Activated CD8-positive, alpha-beta memory T cell treated with anti-CD3 and anti-CD28 coated beads, Interleukin-2, amount 50 U/mL, for 48 hours (primary cell): ENCODE results near the gene RAD51B.

Experiments
- DNase-seq: peaks from one replicate; pipeline ENCODE4 v3.0.0-alpha.2; 2020

RAD51B gene

GRCh38 chr14:67908052-67908754 is 88.6 kb downstream of the RAD51B start:
- no peak for DNase-seq

GRCh38 chr14:67911562-67911961 is 92.0 kb downstream of the RAD51B start:
- DNase-seq, result no peak

GRCh38 chr14:67916430-67916829 is 96.9 kb downstream of the RAD51B start:
- DNase-seq, result no peak

DNA sequence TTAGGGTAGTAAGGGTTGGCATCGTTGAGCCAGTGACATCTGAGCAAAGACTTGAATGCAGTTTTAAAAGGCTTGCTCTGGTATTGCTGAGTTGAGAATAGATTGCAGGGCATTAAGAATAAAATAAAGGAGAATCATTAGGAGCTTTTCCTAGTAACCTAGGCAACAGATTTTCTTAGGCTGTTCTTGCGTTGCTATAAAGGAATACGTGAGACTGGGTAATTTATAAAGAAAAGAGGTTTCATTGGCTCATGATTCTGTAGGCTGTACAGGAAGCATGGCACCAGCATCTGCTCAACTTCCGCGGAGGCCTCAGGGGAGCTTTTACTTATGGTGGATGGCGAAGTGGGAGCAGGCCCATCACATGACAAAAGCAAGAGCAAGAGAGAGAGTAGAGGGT is 97.4 kb downstream of the RAD51B start:
- DNase-seq, result no peak

GRCh38 chr14:67918838-67919237 is 99.3 kb downstream of the RAD51B start:
- DNase-seq, result no peak

DNA sequence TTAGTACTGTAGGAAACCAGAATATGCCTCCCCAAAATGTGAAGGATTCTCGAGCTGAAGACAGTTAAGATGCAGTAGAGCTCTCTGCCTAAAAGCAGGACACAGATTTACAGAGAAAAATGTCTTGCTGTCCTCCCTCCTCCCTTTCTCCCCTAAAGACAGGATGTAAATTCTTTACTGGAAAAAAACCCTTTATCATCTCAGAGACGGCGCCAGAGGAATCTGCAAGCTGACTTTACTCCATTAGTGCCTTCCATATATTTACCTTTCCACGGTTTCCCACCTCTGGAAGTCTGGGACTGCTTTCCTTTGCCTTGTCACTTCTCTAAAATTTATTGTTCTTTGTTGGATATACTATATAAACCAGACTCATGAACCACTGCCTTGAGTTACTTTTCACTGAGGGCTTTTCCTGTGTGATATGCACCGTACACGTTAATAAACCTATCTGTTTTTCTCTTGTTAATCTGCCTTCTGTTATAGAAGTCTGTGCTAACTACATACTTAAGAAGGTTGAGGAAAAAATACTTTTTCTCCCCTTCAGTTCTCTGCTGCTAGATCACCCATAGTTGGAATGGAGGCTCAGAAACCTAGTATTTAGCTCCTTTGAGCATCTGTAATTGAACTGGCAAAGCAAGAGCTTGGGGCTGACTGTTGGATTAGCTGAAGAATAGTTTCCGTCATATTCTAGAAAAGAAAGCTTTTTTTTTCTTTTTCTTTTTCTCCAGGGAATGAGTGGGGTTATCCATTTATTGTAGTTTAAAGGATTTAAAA is 99.9 kb downstream of the RAD51B start:
- no peak for DNase-seq

- DNase-seq, result no peak
Observed at GRCh38 chr14:67926821-67927220, 107.2 kb downstream of the RAD51B start.

DNA sequence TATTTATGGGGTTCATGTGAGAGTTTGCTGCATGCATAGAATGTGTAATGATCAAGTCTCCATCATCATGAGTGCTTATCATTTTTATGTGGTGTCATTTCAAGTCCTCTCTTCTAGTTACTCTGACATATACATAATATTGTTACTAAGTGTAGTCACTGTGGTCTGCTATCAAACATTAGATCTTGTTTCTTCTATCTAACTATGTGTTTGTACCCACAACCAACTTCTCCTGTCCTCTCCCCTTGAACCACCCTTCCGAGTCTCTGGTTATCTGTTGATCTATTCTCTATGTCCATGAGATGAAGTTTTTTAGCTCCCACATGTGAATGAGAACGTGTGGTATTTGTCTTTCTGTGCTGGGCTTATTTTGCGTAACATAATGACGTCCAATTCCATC is 107.7 kb downstream of the RAD51B start:
- DNase-seq, result no peak

DNA sequence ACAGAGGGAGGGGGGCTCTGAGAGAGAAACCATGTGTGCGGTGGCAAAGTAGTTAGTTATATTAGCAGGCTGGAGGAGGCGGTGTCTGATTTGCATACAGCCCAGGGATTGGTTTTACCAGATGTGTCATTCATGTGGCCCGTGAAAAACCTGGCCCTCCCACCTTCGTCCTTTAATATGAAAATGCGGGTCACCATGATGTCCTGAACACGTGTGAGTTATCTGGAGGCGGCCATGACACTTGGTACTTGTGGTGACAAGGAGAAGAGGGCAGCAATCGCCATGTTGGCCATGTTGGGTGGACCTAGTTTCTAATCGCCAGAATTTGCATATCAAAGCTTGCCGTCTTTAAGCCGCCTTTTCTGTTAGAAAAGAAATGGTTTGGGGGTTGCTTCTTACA is 108.8 kb downstream of the RAD51B start:
- DNase-seq, result no peak

DNA sequence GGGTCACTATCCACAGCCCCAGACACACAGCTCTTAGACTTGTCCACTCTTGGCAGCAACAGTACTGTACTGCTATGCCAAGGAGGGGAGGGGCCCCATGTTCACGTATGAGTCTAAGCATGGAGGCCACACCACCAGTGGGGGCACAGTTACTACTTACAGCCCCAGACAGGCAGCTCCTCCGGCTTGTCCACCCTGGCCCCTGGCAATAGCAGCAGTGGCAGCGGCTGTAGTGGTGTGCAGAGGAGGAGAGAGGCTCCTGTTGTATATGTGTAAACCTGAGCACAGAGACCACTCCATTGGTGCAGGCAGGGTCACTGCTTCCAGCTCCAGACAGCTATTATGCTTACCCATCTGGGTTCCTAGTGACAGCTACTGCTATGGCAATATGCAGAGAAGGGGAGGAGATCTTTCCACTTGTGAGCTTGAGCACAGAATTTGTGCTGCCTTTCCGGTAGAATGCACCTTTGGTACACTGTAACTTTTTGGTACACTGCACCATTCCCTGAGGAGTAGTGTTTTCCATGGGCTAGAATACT is 113.2 kb downstream of the RAD51B start:
- no peak for DNase-seq

- DNase-seq, result no peak
Observed at GRCh38 chr14:67933266-67933665, 113.7 kb downstream of the RAD51B start.

DNA sequence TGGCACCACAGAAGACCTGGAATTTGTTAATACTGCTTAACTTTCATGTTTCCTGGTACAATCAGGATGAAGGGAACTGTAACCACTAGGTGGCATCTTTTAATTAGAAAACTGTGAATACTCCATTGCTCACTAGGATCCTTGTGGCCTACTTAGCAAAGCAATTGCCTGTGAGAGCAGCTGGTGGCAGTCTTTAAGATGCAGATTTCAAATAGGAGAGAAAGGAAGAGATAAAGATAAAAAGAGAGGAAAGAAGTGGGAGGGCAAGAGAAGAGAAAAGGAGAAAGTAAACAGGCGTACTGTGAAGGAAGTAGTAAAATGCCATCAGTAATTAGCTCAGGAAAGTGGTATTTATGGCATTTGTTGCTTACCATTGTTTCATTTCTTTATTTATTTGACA is 114.5 kb downstream of the RAD51B start:
- DNase-seq, result no peak

DNA sequence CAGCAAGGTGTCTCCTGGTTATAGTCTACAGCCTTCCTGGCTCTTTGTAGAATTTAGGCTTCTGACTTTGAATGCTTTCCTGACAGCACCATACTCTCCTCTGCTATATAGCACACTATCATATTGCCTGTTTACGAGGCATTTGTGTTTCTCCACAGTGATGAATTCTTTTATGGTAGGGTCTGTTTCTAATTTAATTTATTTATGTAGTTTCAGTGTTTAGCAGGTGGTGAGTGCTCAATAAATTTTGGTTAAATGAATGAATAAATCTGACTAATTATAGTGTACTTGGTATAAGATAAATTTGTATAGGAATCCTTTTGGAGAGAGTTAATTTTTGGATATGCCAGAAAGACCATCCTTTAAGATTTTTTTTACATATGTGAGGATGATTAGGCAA is 115.3 kb downstream of the RAD51B start:
- no peak for DNase-seq

GRCh38 chr14:67935371-67935770 is 115.8 kb downstream of the RAD51B start:
- no peak for DNase-seq

- DNase-seq, result no peak
Observed at GRCh38 chr14:67938071-67938470, 118.5 kb downstream of the RAD51B start.

DNA sequence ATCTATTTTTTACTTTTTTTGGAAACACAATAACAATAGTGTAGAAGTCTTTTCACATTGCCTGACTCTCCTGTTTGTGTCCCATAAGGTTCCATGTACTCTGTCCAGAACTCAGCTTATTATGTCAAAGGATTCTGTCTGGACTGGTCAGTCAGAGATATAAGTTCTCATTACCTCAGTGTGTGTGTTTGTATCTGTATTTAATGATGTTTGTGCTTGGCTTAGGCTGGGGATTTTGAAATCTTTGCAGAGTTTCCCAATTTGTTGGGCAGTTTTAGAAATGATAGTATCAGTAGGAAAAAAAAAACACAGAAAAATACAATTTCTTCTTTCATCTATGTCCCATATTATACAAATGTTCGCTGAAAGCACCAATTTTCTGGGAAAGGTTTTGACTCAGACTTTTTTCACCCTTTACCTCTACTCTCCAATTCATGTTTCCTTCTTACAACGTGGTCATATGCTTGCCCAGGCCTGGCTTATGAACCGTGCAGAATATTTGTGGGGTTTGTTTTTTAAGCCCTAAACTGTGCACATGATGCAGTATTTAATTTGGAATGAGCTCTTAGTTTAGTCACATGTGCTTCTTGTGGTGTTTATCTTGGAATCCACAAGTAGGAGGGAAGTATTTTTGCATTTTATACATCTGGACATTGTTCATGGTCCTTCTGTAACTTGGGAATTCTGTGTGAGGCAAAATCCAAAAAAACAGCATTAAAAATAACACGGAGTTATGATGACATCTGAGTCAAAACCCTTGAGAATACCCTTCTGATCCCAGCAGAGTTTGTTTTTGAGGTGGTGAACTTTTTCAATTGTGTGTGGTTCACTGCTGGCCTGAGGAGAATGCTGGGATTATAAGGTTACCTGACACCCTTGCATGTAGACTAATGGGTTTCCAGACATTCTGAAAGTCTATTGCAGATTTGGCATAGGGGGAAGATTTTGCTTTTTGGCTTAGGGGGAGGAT is 121.2 kb downstream of the RAD51B start:
- no peak for DNase-seq

GRCh38 chr14:67941456-67942018 is 122.0 kb downstream of the RAD51B start:
- no peak for DNase-seq

DNA sequence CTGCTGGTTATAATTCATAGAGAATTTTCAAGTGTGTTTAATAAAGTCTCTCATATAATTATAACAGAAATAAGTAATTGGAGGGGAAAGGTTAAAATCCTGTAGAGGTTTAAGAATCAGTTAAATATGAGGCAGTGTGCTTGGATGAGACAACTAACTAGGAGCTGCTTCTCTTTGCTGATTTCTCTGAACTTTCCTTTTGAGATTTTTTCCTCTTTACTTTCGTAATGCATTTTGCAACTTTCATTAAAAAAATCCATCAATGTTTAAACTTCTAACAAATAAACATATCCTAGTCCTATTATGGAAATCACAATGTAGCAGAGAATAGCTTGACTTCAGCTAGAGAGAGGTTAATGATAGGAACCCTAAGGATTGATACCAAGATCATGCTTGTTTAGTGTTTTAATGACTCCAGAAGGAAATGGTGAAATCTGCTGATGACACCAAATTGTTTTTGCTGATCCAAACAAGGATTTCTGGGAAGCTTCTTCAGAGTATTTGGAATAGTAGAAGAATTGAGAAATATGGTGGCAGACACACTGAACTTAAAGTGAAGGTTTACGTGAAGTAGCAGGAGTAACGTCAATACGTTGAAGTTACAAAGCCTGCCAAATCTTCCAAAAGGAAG is 122.6 kb downstream of the RAD51B start:
- no peak for DNase-seq

- no peak for DNase-seq
Observed at GRCh38 chr14:67943947-67944346, 124.4 kb downstream of the RAD51B start.

GRCh38 chr14:67944605-67945004 is 125.0 kb downstream of the RAD51B start:
- DNase-seq, result no peak

DNA sequence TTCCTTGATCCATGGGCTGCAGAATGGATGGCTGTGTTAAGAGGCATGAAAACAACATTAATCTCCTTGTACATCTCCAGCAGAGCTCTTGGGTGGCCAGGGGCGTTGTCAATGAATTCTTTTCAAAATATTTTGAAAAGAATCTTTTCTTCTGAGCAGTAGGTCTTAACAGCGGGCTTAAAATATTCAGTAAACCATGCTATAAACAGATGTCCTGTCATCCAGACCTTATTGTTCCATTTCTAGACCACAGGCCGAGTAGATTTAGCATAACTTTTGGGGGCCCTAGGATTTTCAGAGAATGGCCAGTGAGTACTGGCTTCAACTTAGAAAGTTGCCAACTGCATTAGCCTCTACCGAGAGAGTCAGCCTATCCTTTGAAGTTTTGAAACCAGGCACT is 130.2 kb downstream of the RAD51B start:
- no peak for DNase-seq

DNA sequence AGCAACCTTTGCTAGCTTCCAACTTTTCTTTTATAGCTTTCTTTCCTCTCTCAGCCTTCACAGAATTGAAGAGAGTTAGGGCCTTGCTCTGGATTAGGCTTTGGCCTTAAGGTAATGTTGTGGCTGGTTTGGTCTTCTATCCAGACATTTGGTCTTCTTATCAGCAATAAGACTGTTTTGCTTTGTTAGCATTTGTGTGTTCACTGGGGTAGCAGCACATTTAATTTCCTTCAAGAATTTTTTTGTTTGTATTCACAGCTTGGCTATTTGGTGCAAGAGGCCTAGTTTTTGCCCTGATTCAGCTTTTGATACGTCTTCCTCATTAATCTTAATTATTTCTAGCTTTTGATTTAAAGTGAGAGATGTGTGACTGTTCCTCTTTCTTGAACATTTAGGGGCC is 130.8 kb downstream of the RAD51B start:
- no peak for DNase-seq
